HEK293 (cell line): Measurements from ENCODE around the gene FCRL4.

Experiments used
- CTCF ChIP-seq: fragments of 450-650 bp; formaldehyde crosslinking; IDR thresholded peaks from 2 replicates; pipeline ENCODE4 v1.5.1; 2016; ENCODE audit warnings: missing biosample characterization, missing genetic modification characterization
- KLF16 ChIP-seq: fragments of 450-650 bp; formaldehyde crosslinking; IDR thresholded peaks from 2 replicates; pipeline ENCODE4 v1.5.1; 2017; ENCODE audit warnings: missing biosample characterization, missing genetic modification characterization
- REST ChIP-seq: fragments of 450-650 bp; formaldehyde crosslinking; IDR thresholded peaks from 2 replicates; pipeline ENCODE4 v1.5.1; 2016; ENCODE audit warnings: missing biosample characterization, missing genetic modification characterization
- YY1 ChIP-seq: fragments of 450-650 bp; formaldehyde crosslinking; IDR thresholded peaks from 2 replicates; pipeline ENCODE4 v1.5.1; 2018; ENCODE audit warnings: missing biosample characterization, missing genetic modification characterization
- ZNF175 ChIP-seq: fragments of 450-650 bp; formaldehyde crosslinking; IDR thresholded peaks from 2 replicates; pipeline ENCODE4 v1.5.1; 2016; ENCODE audit warnings: missing biosample characterization, missing genetic modification characterization
- ZNF2 ChIP-seq: fragments of 450-650 bp; formaldehyde crosslinking; IDR thresholded peaks from 2 replicates; pipeline ENCODE4 v1.5.1; 2016; ENCODE audit warnings: missing biosample characterization, missing genetic modification characterization
- ZNF239 ChIP-seq: fragments of 450-650 bp; formaldehyde crosslinking; IDR thresholded peaks from 2 replicates; pipeline ENCODE4 v1.5.1; 2016; ENCODE audit warnings: missing biosample characterization, missing genetic modification characterization
- ZNF24 ChIP-seq: fragments of 450-650 bp; formaldehyde crosslinking; IDR thresholded peaks from 2 replicates; pipeline ENCODE4 v1.5.1; 2016; ENCODE audit warnings: missing biosample characterization, missing genetic modification characterization
- ZNF391 ChIP-seq: fragments of 450-650 bp; formaldehyde crosslinking; IDR thresholded peaks from 2 replicates; pipeline ENCODE4 v1.5.1; 2016; ENCODE audit warnings: low read depth, missing biosample characterization, missing genetic modification characterization, borderline replicate concordance
- ZNF433 ChIP-seq: fragments of 450-650 bp; formaldehyde crosslinking; IDR thresholded peaks from 2 replicates; pipeline ENCODE4 v1.5.1; 2016; ENCODE audit warnings: missing biosample characterization, missing genetic modification characterization, low read depth
- ZSCAN16 ChIP-seq: fragments of 450-650 bp; formaldehyde crosslinking; IDR thresholded peaks from 2 replicates; pipeline ENCODE4 v1.5.1; 2016; ENCODE audit warnings: missing biosample characterization, missing genetic modification characterization

- TF ChIP-seq ZNF2 (tag by site-specific recombination) (no peak), ZNF433 (tag by site-specific recombination) (no peak), CTCF (tag by site-specific recombination) (no peak), YY1 (tag by site-specific recombination) (no peak), REST (tag by site-specific recombination) (no peak), ZNF239 (tag by site-specific recombination) (no peak), ZNF391 (tag by site-specific recombination) (no peak), ZSCAN16 (tag by site-specific recombination) (no peak), ZNF24 (tag by site-specific recombination) (no peak), ZNF175 (no peak), KLF16 (no peak)
Observed at GRCh38 chr1:157641177-157641576, 43.3 kb upstream of the FCRL4 start.
